Measurements from ENCODE around the gene EEF1A1.
"Not testable (repeated sequence)": the region's sequence is repeated elsewhere in the genome, so short reads cannot be mapped to it uniquely, and the experiment has no call there.

DNA sequence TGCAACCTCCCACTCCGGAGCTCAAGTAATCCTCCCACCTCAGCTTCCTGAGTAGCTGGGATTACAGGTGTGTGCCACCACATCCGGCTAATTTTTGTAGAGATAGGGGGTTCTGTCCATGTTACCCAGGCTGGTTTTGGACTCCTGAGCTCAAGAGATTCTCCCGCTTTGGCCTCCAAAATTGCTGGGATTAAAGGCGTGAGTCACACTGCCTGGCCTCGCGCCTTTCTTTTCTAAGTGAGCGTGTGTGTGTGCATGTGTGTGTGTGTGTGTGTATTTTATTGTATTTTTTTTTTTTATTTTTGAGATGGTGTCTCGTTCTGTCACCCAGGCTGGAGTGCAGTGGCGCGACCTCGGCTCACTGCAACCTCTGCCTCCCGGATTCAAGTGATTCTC is 38.6 kb upstream of the EEF1A1 start:
- TF ChIP-seq, protein P1, sequence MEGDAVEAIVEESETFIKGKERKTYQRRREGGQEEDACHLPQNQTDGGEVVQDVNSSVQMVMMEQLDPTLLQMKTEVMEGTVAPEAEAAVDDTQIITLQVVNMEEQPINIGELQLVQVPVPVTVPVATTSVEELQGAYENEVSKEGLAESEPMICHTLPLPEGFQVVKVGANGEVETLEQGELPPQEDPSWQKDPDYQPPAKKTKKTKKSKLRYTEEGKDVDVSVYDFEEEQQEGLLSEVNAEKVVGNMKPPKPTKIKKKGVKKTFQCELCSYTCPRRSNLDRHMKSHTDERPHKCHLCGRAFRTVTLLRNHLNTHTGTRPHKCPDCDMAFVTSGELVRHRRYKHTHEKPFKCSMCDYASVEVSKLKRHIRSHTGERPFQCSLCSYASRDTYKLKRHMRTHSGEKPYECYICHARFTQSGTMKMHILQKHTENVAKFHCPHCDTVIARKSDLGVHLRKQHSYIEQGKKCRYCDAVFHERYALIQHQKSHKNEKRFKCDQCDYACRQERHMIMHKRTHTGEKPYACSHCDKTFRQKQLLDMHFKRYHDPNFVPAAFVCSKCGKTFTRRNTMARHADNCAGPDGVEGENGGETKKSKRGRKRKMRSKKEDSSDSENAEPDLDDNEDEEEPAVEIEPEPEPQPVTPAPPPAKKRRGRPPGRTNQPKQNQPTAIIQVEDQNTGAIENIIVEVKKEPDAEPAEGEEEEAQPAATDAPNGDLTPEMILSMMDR (IDR thresholded peaks at IDR 0.05; ENCODE audit: insufficient read depth, low read depth, low read length): not testable (repeated sequence)
- not testable (repeated sequence) for TF ChIP-seq EZH2 (IDR thresholded peaks at IDR 0.05; ENCODE audit: insufficient read depth, low read length)
